Smooth muscle cell of the brain vasculature (primary cell): ENCODE results near the gene ZMYND15.

Source experiments
- DNase-seq: peaks from one replicate; pipeline ENCODE4 v3.0.0-alpha.2; 2012; ENCODE audit warnings: low read depth, low spot score

ZMYND15 gene

GRCh38 chr17:4742629-4743028 is 3.0 kb downstream of the ZMYND15 start:
- DNase-seq: no peak

DNA sequence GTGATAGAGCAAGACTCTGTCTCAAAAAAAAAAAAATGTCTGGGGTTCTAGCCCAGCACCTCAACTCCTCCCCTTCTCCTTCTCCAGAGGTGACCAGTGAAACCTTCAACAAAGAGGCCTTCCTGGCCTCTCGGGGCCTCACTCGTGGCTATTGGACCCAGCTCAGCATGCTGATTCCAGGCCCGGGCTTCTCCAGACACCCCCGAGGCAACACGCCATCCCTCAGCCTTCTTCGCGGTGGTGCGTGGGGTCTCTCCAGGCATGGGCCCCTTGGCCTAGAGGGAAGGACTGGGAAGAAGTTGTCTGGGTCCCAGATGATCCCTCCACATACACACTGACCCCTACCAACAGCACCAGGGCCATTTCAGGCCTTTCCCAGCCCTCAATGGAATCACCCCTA is 3.6 kb downstream of the ZMYND15 start:
- no peak for DNase-seq

DNA sequence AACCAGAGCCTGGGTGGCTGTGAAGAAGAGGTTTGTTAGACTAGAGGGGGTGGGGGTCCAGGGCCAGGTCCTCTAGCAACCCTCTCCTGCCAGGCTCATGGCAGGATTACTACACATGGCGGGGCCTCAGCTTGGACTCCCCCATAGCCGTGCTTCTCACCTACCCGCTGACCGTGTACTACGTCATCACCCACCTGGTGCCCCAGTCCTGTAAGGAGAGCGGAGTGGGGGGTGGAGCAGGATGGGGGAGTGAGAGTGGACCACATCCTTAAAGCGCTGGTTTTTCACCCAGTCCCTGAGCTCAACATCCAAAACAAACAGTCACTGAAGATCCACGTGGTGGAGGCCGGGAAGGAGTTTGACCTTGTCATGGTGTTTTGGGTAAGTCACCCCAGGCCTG is 4.3 kb downstream of the ZMYND15 start:
- DNase-seq: no peak

DNA sequence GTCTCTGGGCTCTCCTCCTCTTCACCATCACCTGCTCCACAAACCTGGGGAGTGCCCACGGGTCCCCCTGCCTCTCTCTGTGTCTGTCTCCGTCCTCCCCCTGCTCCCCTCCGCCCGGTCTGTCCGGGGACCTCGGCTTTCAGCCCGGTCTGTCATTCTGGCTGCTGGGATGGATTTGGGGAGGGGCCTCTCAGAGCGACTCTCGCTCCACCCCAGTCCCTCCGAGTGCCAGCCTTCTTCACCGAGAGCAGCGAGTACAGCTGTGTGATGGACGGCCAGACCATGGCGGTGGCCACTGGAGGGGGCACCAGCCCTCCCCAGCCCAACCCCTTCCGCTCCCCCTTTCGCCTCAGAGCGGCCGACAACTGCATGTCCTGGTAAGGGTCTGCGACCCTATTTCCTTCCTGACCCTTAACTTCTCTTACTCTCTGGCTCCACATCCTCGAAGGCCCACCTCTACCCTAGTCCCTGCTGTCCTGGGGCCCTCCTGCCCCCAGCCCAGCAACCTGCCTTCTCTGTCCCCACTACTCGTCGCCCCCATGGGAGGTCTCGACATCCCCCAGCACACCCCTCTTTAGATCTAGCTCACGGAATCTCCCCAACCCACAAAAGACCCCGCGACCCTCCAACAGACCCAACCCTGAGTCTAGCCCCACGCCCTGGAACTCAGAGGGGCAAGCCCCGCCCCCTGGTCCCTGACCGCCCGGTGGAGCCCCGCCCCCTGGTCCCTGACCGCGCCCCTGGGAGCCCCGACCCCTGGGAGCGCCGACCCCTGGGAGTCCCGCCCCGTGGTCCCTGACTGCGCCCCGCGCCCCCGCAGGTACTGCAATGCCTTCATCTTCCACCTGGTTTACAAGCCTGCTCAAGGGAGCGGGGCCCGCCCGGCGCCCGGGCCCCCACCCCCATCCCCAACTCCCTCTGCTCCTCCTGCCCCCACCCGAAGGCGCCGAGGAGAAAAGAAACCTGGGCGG is 5.7 kb downstream of the ZMYND15 start:
- no peak for DNase-seq

DNA sequence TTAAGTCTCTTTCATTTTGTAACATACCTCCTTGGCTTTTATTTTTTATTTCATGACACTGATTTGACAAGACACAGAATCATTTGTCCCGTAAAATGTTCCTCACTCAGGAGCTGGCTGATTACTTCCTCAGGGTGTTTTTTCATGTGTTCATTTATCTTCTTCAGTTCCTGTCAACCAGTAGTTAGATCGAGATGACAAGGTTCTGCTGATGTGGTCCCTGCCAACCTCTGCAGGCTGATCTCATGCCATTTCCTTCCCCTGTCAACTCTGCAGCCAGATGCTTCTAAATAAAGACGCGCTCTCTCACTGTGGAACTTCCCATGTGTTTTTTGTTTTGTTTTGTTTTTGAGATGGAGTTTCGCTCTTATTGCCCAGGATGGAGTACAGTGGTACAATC is 8.2 kb downstream of the ZMYND15 start:
- DNase-seq: no peak

GRCh38 chr17:4748686-4749085 is 9.1 kb downstream of the ZMYND15 start:
- no peak for DNase-seq

GRCh38 chr17:4750606-4751005 is 11.0 kb downstream of the ZMYND15 start:
- DNase-seq: no peak

- DNase-seq: no peak
These were observed 12.3 kb downstream of the ZMYND15 start for GRCh38 chr17:4751932-4752331.

- no peak for DNase-seq
These were observed 13.8 kb downstream of the ZMYND15 start for GRCh38 chr17:4753392-4753791.

- no peak for DNase-seq
These were observed 20.2 kb downstream of the ZMYND15 start for GRCh38 chr17:4759776-4760236.

- DNase-seq: no peak
These were observed 25.0 kb downstream of the ZMYND15 start for GRCh38 chr17:4764595-4764994.

GRCh38 chr17:4766201-4766600 is 26.6 kb downstream of the ZMYND15 start:
- no peak for DNase-seq

DNA sequence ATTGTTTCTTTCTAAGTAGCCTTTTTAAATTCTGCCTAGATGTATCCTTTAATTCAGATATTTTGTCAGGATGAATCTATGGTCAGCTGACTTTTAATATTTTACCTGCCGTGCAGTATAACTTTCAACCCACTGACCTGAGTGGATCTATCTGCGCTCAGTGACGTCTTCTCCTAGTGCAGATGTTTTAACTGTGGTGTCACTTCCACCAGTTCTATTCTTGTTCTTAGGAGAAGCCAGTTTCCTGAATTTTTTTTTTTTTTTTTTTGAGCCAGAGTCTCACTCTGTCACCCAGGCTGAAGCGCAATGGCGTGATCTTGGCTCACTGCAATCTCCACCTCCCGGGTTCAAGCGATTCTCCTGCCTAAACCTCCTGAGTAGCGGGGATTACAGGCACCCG is 27.1 kb downstream of the ZMYND15 start:
- no peak for DNase-seq

DNA sequence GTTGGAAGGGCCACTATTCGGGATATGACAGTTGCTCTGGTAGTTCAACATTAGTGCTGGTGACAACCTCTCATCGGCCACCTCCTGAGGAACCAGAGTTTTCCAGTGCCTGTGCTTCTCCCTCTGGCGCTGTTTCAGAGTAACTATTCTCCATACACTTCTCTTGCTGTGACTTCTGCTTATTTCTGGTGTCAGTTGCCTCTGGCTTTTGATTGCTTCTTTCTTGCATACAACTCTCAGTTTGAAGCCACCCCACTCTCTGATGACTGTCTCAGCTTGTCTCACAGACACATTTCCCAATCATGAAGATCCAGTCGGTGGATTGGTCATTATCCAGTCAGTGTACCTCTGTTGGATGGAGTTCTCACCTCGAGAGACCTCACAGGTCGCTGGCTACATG is 28.7 kb downstream of the ZMYND15 start:
- no peak for DNase-seq

DNA sequence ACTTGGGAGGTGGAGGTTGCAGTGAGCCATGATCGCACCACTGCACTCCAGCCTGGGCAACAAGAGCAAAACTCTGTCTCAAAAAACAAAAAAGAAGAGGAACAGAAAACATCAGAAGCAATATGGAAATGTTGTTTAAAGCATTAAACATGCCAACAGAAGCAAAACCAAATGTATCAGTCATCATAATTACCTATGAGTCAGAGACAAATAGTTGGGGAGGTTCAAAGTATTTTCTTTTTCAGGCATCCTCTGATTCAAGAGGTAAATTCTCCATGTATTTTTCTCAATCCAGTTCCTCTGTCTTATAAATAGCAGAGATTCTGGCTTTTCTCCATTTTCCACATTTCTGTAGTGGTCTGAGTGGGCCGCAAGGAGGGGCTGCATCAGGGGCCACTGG is 30.0 kb downstream of the ZMYND15 start:
- DNase-seq: no peak

DNA sequence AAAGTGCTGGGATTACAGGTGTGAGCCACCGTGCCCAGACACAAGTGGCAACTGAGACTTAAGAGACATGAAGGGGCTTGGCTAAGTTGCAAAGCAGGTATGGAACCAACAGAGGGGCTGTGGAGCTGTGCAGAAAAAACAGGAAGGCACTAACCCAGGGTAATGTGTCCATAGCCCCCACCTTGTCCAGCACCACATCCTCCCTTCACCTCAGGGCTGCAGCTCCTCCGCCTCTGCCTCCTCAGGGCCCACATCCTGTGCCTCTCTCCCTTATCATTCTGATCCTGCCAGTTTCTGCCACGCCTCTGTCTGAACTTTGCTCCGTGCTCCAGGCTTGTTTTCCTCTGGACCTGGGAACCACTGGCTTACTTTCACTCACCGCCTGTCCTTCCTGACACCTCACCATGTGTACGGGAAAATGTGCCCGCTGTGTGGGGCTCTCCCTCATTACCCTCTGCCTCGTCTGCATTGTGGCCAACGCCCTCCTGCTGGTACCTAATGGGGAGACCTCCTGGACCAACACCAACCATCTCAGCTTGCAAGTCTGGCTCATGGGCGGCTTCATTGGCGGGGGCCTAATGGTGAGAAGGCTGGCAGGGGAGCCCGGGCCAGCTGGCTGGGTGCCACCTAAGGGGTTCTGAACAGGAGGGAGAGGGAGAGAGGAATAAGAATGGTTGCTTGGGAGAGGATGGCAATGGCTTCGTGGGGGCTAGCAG is 32.0 kb downstream of the ZMYND15 start, which contains the start of gene TM4SF5:
TM4SF5 (plus strand) TSS at position 368 of the 716 bp plus-strand sequence; CDS start at position 405, 37 bp downstream.
- DNase-seq: no peak

- no peak for DNase-seq
These were observed 32.6 kb downstream of the ZMYND15 start for GRCh38 chr17:4772235-4772613.

DNA sequence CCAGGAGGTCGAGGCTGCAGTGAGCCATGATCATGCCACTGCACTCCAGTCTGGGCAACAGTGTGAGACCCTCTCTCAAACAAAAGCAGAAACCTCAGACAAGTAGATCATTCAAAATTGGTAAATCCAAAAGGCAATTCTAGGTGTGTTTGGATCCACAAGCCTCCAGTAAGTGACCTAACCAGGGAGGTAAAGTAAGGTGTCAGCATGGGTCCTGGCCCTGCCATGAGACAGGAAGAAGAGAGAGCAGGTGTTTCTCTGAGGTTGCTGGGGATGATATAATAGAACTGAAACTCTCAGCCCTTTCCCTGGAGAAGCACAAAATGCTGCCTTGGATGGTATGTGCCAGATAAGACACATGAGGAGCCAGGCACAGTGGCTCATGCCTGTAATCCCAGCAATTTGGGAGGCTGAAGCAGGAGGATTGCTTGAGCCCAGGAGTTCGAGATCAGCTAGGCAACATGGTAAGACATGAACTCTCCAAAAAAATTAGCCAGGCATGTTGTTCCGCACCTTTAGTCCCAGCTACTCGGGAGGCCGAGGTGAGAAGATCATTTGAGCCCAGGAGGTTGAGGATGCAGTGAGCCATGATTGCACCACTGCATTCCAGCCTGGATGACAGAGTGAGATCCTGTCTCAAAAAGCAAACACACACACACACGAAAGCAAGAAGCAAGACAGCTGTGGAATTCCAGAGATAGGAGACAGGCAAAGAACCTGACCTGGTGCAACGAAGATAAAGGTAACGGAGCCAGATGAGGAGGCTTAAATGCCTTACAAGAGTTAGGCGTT is 38.5 kb downstream of the ZMYND15 start:
- no peak for DNase-seq

DNA sequence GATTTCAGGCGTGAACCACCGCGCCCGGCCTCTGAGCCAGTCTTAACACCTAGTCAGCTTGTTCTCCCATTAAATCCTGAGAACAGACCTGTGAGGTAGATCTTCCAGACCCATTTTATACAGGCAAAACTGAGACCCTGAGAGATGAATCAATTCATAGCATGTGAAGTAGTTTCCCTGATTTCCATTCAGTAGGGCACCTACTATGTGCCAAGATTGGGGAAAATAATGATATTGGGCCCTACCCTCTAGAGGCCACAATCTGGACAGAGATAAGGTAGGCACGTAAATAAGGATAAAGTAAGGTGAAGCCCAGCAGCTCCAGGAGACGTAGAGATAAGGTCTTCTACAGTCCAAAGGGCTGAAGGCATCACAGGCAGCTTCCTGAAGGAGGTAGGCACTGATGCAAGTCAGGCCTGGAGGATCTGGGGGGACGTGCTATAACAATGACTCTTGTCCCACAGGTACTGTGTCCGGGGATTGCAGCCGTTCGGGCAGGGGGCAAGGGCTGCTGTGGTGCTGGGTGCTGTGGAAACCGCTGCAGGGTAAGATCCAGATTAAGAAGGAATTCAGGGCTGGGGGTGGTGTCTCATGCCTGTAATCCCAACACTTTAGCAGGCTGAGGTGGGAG is 40.8 kb downstream of the ZMYND15 start:
- no peak for DNase-seq

DNA sequence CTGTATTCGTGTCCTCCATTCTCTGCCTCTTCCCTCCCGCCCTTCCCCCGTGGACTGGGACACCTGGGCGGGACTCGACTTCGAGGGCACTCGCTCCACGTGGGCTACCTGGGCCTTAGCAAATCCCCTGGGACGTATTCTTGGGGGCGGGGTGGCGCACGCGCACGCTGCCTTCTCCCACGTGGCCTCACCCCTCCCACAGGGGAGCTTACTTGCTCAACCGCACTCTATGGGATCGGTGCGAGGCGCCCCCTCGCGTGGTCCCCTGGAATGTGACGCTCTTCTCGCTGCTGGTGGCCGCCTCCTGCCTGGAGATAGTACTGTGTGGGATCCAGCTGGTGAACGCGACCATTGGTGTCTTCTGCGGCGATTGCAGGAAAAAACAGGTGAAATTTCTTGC is 43.0 kb downstream of the ZMYND15 start:
- DNase-seq: no peak
